ENCODE data around the gene CACNA1S.

DNA sequence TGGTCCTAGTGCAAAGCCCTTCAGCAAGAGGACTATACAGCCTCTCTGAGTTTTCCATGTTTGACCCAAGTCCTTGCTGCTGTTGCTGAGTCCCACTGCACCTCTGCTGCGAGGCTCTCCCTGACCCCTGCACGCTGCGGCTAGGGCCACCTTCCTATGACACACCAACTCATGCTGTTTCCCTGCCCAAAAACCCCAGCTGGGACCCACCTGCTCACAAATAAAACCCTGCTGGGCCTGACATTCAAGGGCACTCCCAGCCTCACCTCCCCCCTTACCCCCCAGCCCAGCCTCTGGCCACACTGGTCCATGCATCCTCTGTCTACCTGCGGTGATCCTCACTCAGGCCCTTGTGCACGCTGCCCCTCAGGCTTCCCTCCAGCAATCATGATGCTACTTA lies 27.1 kb upstream of the CACNA1S start:
- TF ChIP-seq, protein P1, sequence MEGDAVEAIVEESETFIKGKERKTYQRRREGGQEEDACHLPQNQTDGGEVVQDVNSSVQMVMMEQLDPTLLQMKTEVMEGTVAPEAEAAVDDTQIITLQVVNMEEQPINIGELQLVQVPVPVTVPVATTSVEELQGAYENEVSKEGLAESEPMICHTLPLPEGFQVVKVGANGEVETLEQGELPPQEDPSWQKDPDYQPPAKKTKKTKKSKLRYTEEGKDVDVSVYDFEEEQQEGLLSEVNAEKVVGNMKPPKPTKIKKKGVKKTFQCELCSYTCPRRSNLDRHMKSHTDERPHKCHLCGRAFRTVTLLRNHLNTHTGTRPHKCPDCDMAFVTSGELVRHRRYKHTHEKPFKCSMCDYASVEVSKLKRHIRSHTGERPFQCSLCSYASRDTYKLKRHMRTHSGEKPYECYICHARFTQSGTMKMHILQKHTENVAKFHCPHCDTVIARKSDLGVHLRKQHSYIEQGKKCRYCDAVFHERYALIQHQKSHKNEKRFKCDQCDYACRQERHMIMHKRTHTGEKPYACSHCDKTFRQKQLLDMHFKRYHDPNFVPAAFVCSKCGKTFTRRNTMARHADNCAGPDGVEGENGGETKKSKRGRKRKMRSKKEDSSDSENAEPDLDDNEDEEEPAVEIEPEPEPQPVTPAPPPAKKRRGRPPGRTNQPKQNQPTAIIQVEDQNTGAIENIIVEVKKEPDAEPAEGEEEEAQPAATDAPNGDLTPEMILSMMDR (IDR thresholded peaks at IDR 0.05) = no peak
- no peak for TF ChIP-seq ZFX (IDR thresholded peaks at IDR 0.05; ENCODE audit: borderline replicate concordance)
